HG03439 (cell line): Measurements from ENCODE around the gene LHX6.
A peak's percentile ranks its signal among the peaks of the same experiment; 100 is the strongest.

ENCODE experiments used
- ATAC-seq: cut with Tn5 transposase; IDR thresholded peaks from one replicate; pipeline ENCODE4 v1.9.1; 2021; ENCODE audit warnings: mild to moderate bottlenecking, moderate library complexity; ENCODE audit not compliant: unreplicated experiment

LHX6 gene

DNA sequence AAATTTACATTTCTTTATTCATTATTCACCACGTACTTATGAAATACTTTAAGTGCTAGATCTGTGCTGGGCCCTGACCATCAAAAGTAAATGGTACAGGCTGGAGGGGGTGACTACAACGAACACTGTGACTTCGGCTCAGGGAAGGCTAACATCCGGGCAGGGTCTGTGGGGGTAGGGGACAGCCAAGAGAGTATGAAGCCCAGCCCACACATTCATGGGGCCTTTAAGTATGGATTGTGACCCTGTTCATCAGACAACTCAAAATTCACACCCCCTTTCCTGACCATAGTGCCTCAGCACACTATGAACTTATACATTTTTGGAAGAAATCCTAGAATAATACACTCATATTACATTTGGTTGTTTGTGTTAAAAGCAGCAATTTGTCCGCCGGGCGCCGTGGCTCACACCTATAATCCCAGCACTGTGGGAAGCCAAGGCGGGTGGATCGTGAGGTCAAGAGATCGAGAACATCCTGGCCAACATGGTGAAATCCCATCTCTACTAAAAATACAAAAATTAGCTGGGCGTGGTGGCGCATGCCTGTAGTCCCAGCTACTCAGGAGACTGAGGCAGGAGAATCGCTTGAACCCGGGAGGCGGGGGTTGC is 35.7 kb downstream of the LHX6 start:
- no peak for ATAC-seq

DNA sequence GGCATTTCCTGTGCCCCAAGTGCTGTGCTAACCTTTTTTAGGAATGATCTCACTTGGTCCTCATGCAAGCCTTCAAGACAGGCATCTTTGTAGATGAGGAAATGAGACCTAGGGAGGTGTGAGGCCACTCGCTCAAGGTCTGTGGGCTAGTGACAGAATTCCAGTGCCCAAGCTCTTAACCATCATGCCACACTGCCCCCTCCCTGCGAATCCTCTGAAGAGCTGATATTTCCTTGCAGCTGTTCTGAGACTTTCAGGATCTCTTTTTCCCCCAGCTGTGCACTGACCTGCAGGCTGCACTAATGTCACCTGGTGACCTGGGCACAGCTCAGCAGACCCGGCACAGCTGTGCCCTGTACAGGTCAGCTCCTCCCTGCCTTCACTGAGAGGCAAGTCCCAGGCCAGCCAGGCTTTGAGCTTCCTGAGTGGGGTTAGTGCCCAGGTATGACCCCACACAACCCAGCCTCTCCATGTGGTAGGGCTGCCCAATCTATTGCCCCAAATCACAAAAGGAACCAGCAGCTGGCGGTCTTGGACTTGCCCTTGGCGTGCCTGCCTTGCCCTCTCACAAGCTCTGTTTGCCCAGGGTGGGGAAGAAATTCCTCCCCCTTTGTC is 36.4 kb downstream of the LHX6 start:
- ATAC-seq, result no peak

DNA sequence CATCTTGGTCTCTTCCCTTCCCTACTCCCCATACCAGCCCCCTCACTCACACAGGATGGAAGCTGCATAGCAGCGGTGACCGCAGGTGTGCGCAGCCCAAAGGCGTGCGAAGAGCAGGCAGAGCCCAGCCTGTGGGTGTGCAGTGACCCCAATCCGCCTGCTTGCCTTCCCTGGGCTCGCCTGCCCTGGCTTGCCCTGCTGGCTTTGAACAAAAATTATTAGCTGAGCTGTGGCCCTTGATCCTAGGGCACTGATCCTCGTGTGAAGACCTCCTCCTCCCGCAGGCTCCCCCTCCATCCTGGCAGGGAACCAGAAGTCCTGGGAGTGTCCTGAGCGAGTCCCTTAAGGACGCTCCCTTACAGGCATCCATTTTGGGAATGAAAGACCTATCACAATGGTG is 37.2 kb downstream of the LHX6 start:
- no peak for ATAC-seq

DNA sequence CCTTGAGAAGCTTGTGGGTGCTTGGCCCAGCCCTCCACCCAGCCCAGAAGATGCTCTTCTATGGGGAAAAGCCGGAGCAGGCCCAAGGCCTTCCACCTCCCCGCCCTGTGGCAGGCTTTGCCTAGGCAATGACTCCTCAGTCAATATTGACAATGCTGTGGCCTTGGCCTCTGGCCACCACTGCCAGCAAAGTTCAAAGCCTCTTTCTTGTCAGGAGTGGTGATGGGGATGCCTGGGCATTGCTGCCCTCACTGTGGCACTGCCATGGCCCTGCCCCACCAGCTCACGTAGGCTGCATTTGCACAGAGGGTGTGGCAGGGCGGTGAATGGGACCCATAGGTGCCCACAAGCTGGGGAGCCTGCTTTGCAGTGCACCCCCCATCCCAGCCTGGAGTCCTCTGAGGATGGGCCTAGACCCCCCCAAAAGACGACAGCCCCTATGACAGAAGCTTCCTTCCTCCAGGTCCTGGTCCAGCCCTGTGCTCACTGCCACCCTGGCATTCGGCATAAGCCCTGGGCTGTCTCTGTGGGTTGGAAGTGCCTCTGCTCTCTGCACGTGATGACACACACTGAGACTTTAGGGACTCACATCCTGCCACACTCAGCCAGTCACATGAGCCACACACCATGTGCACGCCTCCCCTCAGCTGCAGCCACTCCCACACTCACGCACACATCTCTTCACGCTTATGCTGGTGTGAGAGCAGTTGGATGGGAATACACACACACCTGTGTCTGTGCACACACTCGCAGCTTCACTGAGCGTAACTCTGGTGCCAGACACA is 38.0 kb downstream of the LHX6 start:
- no peak for ATAC-seq

DNA sequence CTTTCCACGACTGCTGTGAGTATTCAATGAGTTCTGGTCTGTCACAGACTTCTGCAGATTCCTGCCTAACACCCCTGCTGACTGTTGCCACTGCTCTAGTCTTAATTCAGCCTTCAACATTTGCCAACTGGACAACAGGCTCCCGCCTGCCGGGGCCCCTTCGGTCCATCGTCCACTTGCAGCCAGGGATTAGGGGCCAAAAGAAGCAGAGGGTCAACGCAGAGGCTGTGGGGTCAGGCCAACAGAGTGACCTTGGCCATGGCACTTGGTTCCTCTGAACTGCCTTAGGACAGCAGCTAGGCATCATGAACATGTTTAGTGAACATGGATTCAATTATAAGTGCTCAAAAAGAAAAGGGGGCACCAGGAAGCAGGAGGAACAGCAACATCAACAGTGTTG is 40.4 kb downstream of the LHX6 start:
- no peak for ATAC-seq

DNA sequence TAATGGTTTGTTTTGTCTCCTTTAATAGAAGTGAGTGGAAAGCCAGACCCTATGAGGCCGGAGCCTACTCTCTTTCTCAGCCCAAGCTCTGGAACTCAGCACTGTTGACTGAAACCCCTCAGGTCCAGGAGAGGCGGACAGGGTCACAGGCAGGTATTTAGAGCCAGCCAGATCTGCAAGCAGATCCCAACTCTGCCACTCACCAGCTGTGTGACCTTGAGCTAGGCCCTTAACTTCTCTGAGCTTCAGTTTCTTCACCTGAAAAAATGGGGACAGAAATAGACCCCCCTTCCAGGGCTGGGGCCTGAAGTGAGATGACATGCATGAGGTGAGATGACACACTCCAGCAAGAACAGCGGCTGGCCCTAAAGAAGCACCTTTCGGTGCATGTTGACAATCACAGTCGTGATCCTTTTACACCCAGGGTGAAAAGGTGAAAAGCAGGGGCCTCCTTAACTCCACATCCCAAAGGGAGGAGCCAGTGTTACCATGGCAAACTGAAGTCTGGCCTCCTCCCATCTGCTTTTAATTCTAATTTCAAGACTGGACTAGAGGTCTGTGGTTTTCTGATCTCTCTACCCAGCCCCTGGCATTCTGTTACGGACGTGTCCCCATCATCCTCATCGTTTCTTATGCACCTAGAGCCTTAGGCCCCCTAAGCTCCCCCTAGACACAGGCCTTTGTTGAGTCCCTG is 41.8 kb downstream of the LHX6 start:
- ATAC-seq, result no peak

DNA sequence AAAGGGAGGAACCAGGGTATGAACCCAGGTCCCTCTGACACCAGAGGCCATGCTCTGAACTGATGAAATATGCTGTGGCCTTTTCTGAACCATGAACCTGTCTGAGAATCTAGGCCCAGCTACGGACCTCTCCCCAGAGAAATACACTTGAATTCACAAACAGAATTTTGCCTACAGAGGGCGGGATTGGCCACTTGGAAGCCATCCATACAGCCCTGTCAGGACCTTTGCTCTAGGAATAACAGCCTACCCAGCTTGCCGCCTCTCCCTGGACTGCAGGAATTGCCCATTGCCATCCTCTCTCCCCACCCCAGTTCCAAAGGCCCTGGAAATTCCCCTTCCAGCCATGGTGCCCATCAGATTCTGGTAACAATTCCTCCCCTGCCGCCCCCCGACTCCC is 42.5 kb downstream of the LHX6 start:
- ATAC-seq, result no peak

DNA sequence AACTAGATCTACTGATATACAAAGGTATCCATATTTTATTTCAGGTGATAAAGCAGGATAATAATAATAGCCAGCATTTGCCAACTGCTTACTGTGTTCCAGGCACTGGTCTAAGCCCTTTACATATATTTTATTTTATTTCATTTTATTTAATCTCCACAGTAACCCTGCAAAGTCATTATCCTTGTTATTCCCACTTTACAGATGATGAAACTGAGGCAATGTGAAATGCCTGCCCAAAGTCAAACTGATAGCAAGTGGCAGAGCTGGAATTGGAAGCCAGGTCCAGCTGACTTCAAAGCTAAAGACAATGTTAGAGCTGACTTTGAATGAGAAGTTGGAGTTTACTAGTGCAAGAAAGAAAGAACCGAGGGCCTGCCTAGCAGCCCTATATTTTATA is 44.2 kb downstream of the LHX6 start:
- no peak for ATAC-seq

DNA sequence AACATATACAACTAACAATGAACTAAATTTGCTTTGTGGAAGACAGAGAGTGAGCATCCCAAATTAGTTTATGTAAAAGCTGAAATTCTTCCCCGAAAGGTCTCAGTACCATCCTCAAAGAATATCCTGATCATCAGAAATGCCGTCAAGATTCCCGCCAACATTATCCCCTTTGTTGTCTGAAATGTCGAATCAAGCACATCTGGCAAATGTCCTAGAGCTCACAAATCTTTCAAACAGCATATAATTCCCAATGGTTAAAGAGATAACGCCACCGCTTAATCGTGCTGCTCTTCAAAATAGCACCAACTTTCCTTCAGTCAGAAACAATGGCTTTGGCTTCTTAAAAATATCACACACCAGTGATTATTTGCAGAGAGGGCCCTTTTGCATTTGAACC is 45.3 kb downstream of the LHX6 start:
- no peak for ATAC-seq

DNA sequence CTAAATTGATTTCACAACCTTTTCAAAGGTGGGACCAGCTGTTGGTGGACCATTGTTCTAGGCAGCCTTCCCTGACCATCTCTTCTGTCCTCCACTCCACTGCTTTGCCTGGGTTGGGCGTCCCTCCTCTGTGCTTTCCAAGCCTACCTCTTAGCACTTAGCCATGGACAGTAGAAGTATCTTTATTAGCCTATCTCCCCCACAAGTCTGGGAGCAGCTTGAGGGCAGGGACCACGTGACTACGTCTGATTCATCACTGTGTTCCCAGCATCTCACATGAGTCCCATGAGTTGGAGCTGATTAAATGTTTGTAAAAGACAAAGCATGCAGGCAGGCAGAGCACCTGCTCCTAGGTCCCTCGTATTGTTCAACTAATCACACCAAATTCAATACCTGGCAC is 48.1 kb downstream of the LHX6 start:
- ATAC-seq, result no peak

DNA sequence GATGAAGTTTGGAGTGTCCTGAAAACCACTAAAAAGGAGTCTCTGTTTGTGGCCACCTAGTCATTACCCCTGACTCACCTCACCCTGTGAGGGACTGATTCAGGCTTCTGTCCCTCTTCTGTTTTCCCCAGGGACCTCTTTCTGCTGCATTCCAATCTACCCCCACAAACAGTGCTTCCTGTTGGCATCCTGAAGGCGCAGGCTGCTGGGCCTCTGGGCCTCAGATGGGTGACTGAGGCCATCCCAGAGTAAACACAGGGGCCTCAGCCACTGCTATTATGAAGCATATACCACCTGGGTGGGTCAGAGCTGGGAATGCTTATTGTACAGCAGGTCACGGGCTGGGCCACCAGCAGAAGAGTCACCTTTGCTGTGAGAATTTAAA is 49.1 kb downstream of the LHX6 start:
- ATAC-seq, result no peak

DNA sequence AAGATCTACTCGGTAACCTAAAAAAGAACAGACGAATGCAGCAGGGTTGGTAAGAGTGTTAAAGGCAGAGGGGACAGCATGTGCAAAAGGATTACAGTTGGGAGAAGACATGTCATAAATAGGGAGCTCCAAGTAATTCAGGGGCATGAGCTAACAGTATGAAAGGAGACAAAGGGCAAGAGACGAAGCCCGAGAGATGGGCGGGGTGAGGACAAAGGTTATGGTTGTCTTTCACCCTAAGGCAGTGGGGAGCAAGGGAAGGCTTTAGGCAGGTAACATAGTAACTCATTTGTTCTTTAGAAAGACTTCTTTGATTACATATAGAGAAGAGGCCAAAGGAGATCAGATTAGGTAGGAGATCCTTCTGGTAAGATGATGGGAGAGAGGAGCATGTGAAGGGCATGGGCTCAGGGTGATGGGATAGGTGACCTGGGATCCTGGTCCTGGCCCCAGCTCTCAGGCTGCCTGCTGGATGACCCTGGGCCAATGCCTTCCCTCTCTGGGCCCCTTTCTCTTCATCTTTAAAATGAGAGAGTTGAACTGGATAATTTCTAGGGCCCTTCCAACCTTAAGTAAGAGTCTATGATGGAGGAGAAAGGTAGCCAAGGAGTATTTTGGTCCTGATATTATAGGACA is 49.6 kb downstream of the LHX6 start:
- no peak for ATAC-seq

DNA sequence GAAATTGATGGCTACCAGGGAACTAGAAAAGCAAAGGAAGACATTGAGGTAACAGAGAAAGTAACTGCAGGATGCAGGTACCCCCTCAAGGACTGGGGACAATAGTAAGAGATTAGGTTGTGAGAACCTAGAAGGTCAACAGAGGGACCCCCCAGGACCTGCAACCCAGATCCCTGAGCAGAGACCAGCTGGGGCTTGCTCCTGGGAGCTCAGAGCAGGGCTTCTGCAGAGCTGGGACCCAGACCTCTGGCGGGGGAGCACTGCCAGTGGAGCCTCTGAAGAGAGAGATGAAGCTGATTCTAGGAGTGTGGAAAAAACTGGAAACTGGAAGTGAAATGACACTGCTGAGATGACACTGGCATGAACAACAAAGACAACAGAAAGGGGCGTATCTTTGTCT is 51.8 kb downstream of the LHX6 start:
- ATAC-seq, result no peak

DNA sequence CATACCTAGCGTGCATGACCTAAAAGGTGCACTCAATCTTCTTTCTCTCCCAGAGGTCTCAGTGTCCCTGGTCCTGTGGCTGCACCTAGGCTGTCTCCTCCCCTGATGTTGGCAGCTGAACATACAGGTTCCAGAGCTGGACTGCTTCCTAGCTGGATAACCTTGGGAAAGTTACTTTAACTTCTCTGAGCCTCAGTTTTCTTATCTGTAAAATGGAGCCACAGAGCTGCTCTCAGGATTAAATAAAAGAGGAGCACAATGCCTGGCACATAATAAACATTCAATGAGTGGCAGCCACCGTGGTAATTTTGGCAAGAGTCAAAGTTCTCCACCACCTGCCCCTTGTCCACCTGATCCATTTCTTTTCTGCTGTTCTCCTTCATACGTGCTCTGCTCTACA is 55.1 kb downstream of the LHX6 start:
- no peak for ATAC-seq

DNA sequence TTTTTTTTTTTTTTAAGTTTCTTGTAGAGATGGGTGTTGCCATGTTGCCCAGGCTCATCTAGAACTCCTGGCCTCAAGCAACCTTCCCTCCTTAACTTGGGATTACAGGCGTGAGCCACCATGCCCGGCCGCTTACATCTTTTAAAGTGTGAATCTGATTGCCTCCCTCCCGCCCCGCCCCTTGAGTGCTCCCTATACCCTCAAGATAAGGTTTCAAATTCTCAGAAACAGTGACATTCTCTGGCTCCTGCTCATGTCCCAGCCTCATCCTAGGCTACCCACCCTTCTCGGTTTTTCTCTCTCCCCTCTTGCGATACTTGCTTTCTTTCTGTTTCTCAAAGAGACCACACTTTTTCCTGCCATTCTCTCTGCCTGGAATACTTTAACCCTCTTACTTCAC is 56.6 kb downstream of the LHX6 start:
- no peak for ATAC-seq

DNA sequence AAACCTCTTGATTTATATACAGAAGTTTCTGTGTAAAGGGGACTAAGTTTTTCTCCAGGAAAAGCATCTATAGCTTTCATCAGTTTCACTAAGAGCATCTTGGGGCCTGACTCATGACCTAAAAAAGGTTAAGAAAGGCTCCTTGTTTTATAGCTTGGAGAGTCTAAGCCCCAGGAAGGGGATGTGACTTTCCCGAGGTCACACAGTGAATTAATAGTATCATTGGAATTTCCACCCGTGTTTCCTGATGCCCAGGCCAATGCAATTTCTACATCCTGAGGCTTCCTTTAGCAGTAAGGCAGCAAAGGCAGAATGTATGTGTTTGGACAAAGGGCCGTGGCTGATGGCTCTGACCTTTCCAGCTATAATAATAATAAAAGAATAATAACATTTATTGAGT is 60.4 kb downstream of the LHX6 start:
- no peak for ATAC-seq

DNA sequence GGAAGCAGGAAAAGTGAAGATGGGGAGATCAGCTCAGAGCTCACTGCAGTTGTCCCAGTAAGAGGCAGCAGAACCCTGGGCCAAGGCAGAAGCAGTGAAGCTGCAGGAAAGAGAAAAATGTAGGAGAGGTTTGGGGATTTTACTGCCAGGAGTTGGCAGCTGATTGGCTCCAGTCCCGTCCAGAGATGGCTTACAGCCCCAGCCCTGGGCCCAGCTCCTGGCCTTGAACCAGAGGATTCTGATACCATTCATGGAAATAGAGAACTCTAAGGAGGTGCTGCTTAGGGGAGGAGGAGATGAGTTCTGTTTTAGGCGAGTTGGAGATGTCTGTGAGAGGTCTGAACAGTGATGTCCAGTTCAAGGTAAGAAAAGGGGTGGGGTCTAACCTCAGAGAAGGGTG is 64.5 kb downstream of the LHX6 start:
- ATAC-seq, result no peak

DNA sequence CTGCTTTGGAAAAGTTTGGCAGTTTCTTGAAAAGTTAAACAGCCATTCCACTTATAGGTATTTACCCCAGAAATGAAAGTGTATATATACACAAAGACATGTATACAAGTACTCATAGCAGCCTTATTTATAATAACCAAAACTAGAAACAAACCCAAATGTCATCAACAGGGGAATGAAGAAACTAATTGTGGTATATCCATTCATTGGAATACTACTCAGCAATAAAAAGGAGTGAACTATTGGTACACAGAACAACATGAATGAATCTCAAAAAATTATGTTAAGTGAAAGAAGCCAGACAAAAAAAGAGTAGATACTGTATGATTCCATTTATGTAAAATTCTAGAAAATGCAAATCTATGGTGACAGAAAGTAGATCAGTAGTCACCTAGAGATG is 66.3 kb downstream of the LHX6 start:
- ATAC-seq, result no peak

DNA sequence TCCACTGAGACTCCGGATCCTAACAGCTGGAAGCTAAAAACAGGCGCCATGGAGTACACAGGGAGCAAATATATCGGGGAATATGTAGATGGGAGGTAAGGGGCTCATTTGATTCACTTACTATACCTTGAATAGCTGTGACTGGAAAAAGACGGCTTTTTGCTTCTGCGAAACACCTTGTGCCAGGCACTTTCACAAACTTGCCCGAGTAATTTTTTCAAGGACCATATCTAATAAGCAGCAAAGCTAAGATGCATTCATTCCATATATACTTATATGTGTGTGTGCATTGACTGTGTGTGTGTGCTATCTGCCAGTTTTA is 68.9 kb downstream of the LHX6 start:
- ATAC-seq, result no peak

DNA sequence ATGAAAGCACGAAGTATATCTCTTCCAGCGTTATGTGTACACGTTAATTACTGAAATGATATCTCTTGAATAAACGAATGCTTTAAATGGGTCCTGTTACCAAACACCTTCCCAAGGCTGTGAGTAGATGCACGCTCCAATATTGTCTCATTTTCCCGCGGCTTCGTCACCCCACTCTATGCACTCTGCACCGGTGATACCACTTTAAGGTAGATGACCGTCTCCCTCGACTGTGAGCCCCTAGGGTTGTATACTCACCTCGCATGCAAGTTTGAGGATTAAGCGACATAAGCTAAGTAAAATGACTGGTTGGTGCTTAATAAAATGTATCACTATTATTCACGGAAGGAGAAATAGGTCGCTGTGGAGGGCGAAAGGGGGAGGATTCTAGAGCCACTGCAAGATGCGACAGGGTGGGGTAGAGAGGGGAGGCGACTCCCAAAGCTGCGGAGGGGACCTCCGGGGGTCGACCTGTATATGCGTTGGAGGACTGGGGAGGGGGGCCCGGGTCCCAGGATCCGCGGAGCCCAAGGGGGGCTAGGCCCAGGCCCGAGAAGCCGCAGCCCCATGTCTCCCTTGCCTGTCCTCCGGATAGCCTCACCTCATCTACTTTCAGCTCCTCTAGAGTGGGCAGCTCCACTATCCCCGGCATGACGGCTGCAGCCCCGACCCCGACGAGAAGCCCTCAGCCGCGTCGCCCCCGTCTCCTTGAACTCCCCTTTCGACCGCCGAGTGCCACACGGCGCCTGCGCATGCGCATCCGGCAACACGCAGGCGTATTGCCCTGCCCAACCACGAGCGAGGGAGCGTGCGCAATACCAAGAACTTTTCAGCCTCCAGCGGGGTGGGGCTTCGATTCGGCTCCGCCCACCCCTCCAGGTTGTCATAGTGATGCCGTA is 69.5 kb downstream of the LHX6 start, which contains the start of the genes MORN5 and NDUFA8:
Gene MORN5, plus strand, starts transcription at position 883 of the 899 bp plus-strand sequence. CDS start 65 bp downstream, outside the sequence.
Gene NDUFA8, minus strand, starts transcription at position 754 of the 899 bp plus-strand sequence. Its CDS starts 102 bp downstream, at position 652.
- ATAC-seq, result peak; percentile 91
